HepG2 (cell line): ENCODE data around the gene MYO18A. TPM values are rescaled to one million over a fixed set of nuclear protein-coding genes. Genes with fewer than 3 reads are reported as not detected.

ENCODE experiments used
- BCLAF1 ChIP-seq: fragments of 450-650 bp; IDR thresholded peaks from 2 replicates; pipeline ENCODE4 v1.6.1; 2017; ENCODE audit warnings: mild to moderate bottlenecking
- ELF1 ChIP-seq: sonication (generic); formaldehyde crosslinking; IDR thresholded peaks from 2 replicates; pipeline ENCODE4 v1.4.0; 2020; ENCODE audit warnings: missing genetic modification reagents
- PATZ1 ChIP-seq: sonication (generic); formaldehyde crosslinking; IDR thresholded peaks from 2 replicates; pipeline ENCODE4 v1.4.0; 2020; ENCODE audit warnings: missing genetic modification reagents
- PAX8 ChIP-seq: sonication (generic); formaldehyde crosslinking; IDR thresholded peaks from 2 replicates; pipeline ENCODE4 v1.8.0; 2022; ENCODE audit warnings: mild to moderate bottlenecking, missing genetic modification reagents, borderline replicate concordance
- THAP7 ChIP-seq: sonication (generic); formaldehyde crosslinking; IDR thresholded peaks from 2 replicates; pipeline ENCODE4 v1.8.1; 2023; ENCODE audit warnings: mild to moderate bottlenecking, missing genetic modification reagents
- ZNF362 ChIP-seq: sonication (generic); formaldehyde crosslinking; IDR thresholded peaks from 2 replicates; pipeline ENCODE4 v1.4.0; 2020; ENCODE audit warnings: missing genetic modification reagents, mild to moderate bottlenecking, borderline replicate concordance
- polyA plus RNA-seq, 8 experiments: library from polyadenylated mRNA; depleted of rRNA in 3 of 8; stranded (reverse) in 7 of 8; unstranded in 1 of 8; fragments of >200 nt; fragmentation: Illumina TruSeq in 4 of 8; extraction: Trizol in 4 of 8; gene quantifications; 2 replicates each; pipeline versions ENCODE4 v1.2.1 to v1.2.3, GENCODE V29; 2011 to 2016; ENCODE audit warnings: low read depth in 4 of 8, missing spikeins in 1 of 8, mixed read lengths in 1 of 8; ENCODE audit not compliant: insufficient read depth in 1 of 8
- total RNA-seq, 5 experiments: library from RNA; depleted of rRNA; stranded (reverse); fragments of >200 nt; fragmentation: Illumina TruSeq; extraction: Trizol; gene quantifications; 2 replicates each; pipeline ENCODE4 v1.2.3, GENCODE V29; 2016; ENCODE audit warnings: low read depth in 1 of 5

MYO18A gene
- total and polyA plus RNA-seq, 2 of the 13 experiments (the other 11 are each of a cell fraction or from before 2014, with no cell fraction given) = 16.8 to 24.8 TPM

- TF ChIP-seq PATZ1 (CRISPR knock-in tag) (no peak), ZNF362 (CRISPR knock-in tag) (no peak), PAX8 (no peak), BCLAF1 (no peak), THAP7 (CRISPR knock-in tag) (no peak), ELF1 (CRISPR knock-in tag) (no peak)
- TF ChIP-seq, all 625 proteins: peak for 0
Observed at GRCh38 chr17:29070308-29070707, 109.9 kb downstream of the MYO18A start (continued).
